Gastrocnemius medialis (tissue), 4 donors: ENCODE results near the gene ST8SIA6. TPM values are rescaled to one million over a fixed set of nuclear protein-coding genes. Genes with fewer than 3 reads are reported as not detected.

ENCODE experiments used
- ATAC-seq, 2 donors: fragments of 150-250 bp; one replicate each; pipeline ENCODE4 v1.9.1; 2016
- DNase-seq, 2 donors: peaks; one replicate each; pipeline ENCODE4 v3.0.0-alpha.2; 2019
- H3K27ac ChIP-seq, 4 donors: fragments of 200-600 bp; sonication (generic); 1 replicate in 1 of 4; 2 replicates in 3 of 4; pipeline ENCODE4 v1.5.1; 2016 to 2018; ENCODE audit warnings: mild to moderate bottlenecking in 2 of 4, moderate library complexity in 1 of 4
- H3K27me3 ChIP-seq, 3 donors: fragments of 200-600 bp; sonication (generic) in 2 of 3; 1 replicate in 1 of 3; 2 replicates in 2 of 3; pipeline versions ENCODE4 v1.5.1 to v1.6.0; 2016 to 2019; ENCODE audit warnings: mild to moderate bottlenecking in 1 of 3, moderate library complexity in 1 of 3
- H3K36me3 ChIP-seq, 2 donors: fragments of 200-600 bp; sonication (generic) in 1 of 2; one replicate each; pipeline ENCODE4 v1.5.1; 2017 to 2018
- H3K4me1 ChIP-seq, 2 donors: fragments of 200-600 bp; sonication (generic) in 1 of 2; one replicate each; pipeline ENCODE4 v1.5.1; 2016 to 2017; ENCODE audit warnings: mild to moderate bottlenecking in 2 of 2
- H3K4me3 ChIP-seq, 4 donors: fragments of 200-600 bp; sonication (generic) in 3 of 4; 1 replicate in 1 of 4; 2 replicates in 3 of 4; pipeline ENCODE4 v1.5.1; 2016 to 2019; ENCODE audit warnings: mild to moderate bottlenecking in 2 of 4
- H3K9me3 ChIP-seq, 3 donors: fragments of 200-600 bp; sonication (generic) in 2 of 3; 1 replicate in 1 of 3; 2 replicates in 2 of 3; pipeline ENCODE4 v1.5.1; 2016 to 2019
- CTCF ChIP-seq, 5 experiments: fragments of 450-650 bp in 3 of 5; fragments of 200-600 bp in 2 of 5; sonication (generic) in 2 of 5; IDR thresholded peaks in 4 of 5; conservative IDR thresholded peaks in 1 of 5; 1 replicate in 4 of 5; 2 replicates in 1 of 5; pipeline ENCODE4 v1.5.1; 2016 to 2019; ENCODE audit warnings: antibody characterized with exemption in 5 of 5, mild to moderate bottlenecking in 3 of 5, moderate library complexity in 3 of 5
- POLR2A ChIP-seq, 2 donors: fragments of 450-650 bp; IDR thresholded peaks; one replicate each; pipeline ENCODE4 v1.6.1; 2017; ENCODE audit warnings: antibody characterized with exemption in 2 of 2, mild to moderate bottlenecking in 2 of 2, moderate library complexity in 2 of 2
- in situ Hi-C, 4 donors: fragments of 200-750 bp; cut with MboI; loops; one replicate each; pipeline versions ENCODE4 v1.15.0 to v1.8.0; 2017; ENCODE audit warnings: low sequenced_read_pairs in 4 of 4
- intact Hi-C: fragments of 100-400 bp; cut with DNase I; formaldehyde crosslinking; loops from one replicate; pipeline ENCODE4 v1.15.1; 2023; ENCODE audit warnings: low total_unique reads
- total RNA-seq, 4 donors: library from RNA; depleted of rRNA; stranded (reverse); fragments of >200 nt; gene quantifications; one replicate each; pipeline versions ENCODE4 v1.1.0 to v1.2.3, GENCODE V29; 2016

Gene ST8SIA6
- total RNA-seq, 4 donors from 2014 or later: 0.27 to 0.66 (median 0.44) TPM

DNA sequence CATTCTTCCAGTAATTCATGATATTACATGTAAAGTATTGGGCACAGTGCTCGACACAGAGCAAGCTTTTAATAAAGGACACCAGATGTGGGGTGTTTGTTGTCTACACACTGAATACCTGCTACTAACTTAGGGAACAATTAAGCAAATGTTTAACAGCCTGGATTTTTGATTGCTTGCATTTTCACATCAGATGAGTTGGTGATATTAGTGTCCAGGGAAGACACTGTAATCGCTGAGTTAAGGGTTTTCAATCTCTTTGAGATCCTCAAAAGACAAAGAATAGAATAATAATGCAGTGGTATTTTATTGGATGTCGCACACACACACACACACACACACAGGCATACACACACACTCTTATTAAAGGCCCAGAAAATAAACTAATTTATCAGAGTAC is 147.3 kb downstream of the ST8SIA6 start:
- TF ChIP-seq POLR2A (IDR thresholded peaks at IDR 0.05) (no peak), CTCF (IDR thresholded peaks at IDR 0.05 in 4 of 5, conservative IDR thresholded peaks at IDR 0.05 in 1 of 5) (no peak)
- intact Hi-C loops: no loop called here
- ATAC-seq: no peak
- H3K27ac ChIP-seq: no peak overlapping the region
- H3K4me3 ChIP-seq: no peak overlapping the region
- H3K4me1 ChIP-seq: no peaks in the 10 kb centered on the region
- no peak for DNase-seq
- no peaks in the 10 kb centered on the region for H3K9me3 ChIP-seq
- no peaks in the 10 kb centered on the region for H3K36me3 ChIP-seq
- H3K27me3 ChIP-seq: no peaks in the 10 kb centered on the region
- in situ Hi-C loops: no loop called here

DNA sequence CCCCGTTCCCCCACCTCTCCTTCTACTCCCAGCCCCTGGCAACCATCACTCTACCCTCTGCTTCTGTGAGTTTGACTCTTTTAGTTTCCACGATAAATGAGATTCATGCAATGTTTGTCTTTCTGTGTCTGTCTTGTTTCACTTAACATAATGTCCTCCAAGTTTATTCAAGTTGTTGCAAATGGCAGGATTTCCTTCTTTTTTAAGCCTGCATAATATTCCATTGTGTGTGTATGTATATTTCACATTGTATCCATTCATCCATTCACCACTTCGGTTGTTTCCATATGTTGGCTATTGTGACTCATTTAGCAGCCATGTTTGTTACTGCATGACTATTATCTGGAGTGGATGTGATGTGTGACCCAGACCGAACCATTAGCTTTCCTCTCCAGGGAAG is 162.0 kb downstream of the ST8SIA6 start:
- Histone ChIP-seq H3K9me3 (no peaks in the 10 kb centered on the region), H3K4me3 (no peak overlapping the region), H3K36me3 (no peaks in the 10 kb centered on the region), H3K4me1 (no peaks in the 10 kb centered on the region), H3K27me3 (no peaks in the 10 kb centered on the region), H3K27ac (no peak overlapping the region)
- intact Hi-C loops: no loop called here
- ATAC-seq: no peak
- TF ChIP-seq POLR2A (IDR thresholded peaks at IDR 0.05): no peak
- no peak for TF ChIP-seq CTCF (IDR thresholded peaks at IDR 0.05 in 4 of 5, conservative IDR thresholded peaks at IDR 0.05 in 1 of 5)
- DNase-seq: no peak
- in situ Hi-C loops: no loop called here

DNA sequence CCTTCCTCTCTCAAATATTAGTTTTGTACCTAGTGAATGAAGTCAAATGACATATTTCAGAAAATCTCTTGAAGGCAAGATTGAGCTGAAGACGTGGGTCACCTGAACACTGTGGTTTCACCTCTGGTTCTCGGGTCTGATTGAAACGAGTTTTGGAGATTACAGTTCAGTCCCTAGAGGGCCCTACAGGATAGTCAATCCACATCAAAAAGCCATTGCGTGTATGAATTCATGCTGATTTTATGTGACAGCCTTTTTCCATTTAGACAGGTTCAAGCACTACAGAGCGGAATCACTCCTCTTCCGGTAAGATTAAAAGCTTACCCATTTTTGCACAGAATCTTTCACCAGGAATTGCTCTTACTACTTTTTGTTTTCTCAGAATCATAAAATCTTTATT is 164.2 kb downstream of the ST8SIA6 start:
- ATAC-seq (no peak), DNase-seq (no peak)
- Histone ChIP-seq H3K27ac (no peak overlapping the region), H3K9me3 (no peaks in the 10 kb centered on the region), H3K27me3 (no peaks in the 10 kb centered on the region), H3K4me3 (no peak overlapping the region), H3K36me3 (no peaks in the 10 kb centered on the region), H3K4me1 (no peaks in the 10 kb centered on the region)
- intact Hi-C loops: no loop called here
- in situ Hi-C loops: no loop called here
- no peak for TF ChIP-seq POLR2A (IDR thresholded peaks at IDR 0.05)
- no peak for TF ChIP-seq CTCF (IDR thresholded peaks at IDR 0.05 in 4 of 5, conservative IDR thresholded peaks at IDR 0.05 in 1 of 5)

- Histone ChIP-seq H3K4me3 (no peak overlapping the region), H3K36me3 (no peaks in the 10 kb centered on the region), H3K9me3 (no peaks in the 10 kb centered on the region), H3K27ac (no peak overlapping the region), H3K27me3 (no peaks in the 10 kb centered on the region), H3K4me1 (no peaks in the 10 kb centered on the region)
- TF ChIP-seq CTCF (IDR thresholded peaks at IDR 0.05 in 4 of 5, conservative IDR thresholded peaks at IDR 0.05 in 1 of 5) (no peak), POLR2A (IDR thresholded peaks at IDR 0.05) (no peak)
- in situ Hi-C loops (no loop called here), intact Hi-C loops (no loop called here)
- DNase-seq: no peak
- no peak for ATAC-seq
Observed at GRCh38 chr10:17289763-17290162, 164.6 kb downstream of the ST8SIA6 start.
